Endothelial cell of umbilical vein (primary cell): ENCODE results near the gene NCKAP5. TPM values are rescaled to one million over a fixed set of nuclear protein-coding genes. Genes with fewer than 3 reads are reported as not detected.

Source experiments
- BruUV-seq: library from RNA; stranded (reverse); fragments of 400-500 nt; replicated peaks from 2 replicates; lab custom pipeline; 2021; lab: Mats Ljungman, UMichigan
- CTCF ChIA-PET: fragments of 300-600, 350-600 bp; sonication (Branson Sonifier 250); formaldehyde crosslinking; loops from one replicate; lab custom pipeline; 2021; ENCODE audit warnings: antibody characterized with exemption, inconsistent platforms; lab: Charles Lee
- POLR2A ChIA-PET: fragments of 300-600, 350-600 bp; sonication (Branson Sonifier 250); formaldehyde crosslinking; loops from one replicate; lab custom pipeline; 2021; ENCODE audit warnings: antibody characterized with exemption, inconsistent platforms; lab: Charles Lee
- DNase-seq: peaks from one replicate; pipeline ENCODE4 v3.0.0-alpha.2; 2011; ENCODE audit warnings: low read depth, low spot score
- FAIRE-seq: peaks from 2 replicates; lab custom pipeline; 2011; peaks lifted over from hg19 to GRCh38; lab: Jason Lieb, UNC
- H2AFZ ChIP-seq: 2 replicates; pipeline ENCODE4 v1.6.0; 2012; ENCODE audit warnings: low read depth, low read length, control low read depth, inconsistent platforms
- H3K27ac ChIP-seq: 2 replicates; pipeline ENCODE4 v1.5.1; 2011; ENCODE audit warnings: low read depth, mild to moderate bottlenecking, control low read depth, low read length, moderate library complexity; ENCODE audit not compliant: insufficient read depth
- H3K27me3 ChIP-seq, 2 experiments: 2 replicates each; pipeline versions ENCODE4 v1.6.0 to v1.6.1; 2011; ENCODE audit warnings: low read length in 2 of 2, mixed read lengths in 1 of 2; ENCODE audit not compliant: control insufficient read depth in 2 of 2, insufficient read depth in 2 of 2
- H3K36me3 ChIP-seq, 2 experiments: 2 replicates in 1 of 2; 3 replicates in 1 of 2; pipeline ENCODE4 v1.5.1; 2011; ENCODE audit warnings: low read length in 2 of 2, mild to moderate bottlenecking in 1 of 2, moderate library complexity in 1 of 2; ENCODE audit not compliant: control insufficient read depth in 2 of 2, insufficient read depth in 2 of 2; ENCODE audit errors: extremely low read depth in 1 of 2
- H3K4me1 ChIP-seq: 3 replicates; pipeline ENCODE4 v1.5.1; 2011; ENCODE audit warnings: mild to moderate bottlenecking, low read length; ENCODE audit not compliant: control insufficient read depth, insufficient read depth; ENCODE audit errors: extremely low read depth
- H3K4me2 ChIP-seq: 2 replicates; pipeline ENCODE4 v1.6.1; 2011; ENCODE audit warnings: low read length, control low read depth, mixed read lengths; ENCODE audit not compliant: insufficient read depth
- H3K4me3 ChIP-seq, 3 experiments: fragments of 200-600 bp in 1 of 3; sonication (generic), shearing (Covaris generic) in 1 of 3; replicated peaks in 1 of 3; 2 replicates each; pipeline ENCODE4 v1.5.1; 2011 to 2016; ENCODE audit warnings: control low read depth in 3 of 3, low read length in 3 of 3, mild to moderate bottlenecking in 2 of 3, inconsistent platforms in 1 of 3, low read depth in 1 of 3, moderate library complexity in 1 of 3; ENCODE audit not compliant: insufficient read depth in 1 of 3
- H3K79me2 ChIP-seq: 2 replicates; pipeline ENCODE4 v1.6.0; 2012; ENCODE audit warnings: low read length, inconsistent platforms; ENCODE audit not compliant: control insufficient read depth, insufficient read depth
- H3K9ac ChIP-seq: replicated peaks from 2 replicates; pipeline ENCODE3; 2011; ENCODE audit warnings: low read length, control low read depth; ENCODE audit not compliant: insufficient read depth; ENCODE audit errors: extremely low read depth
- H3K9me1 ChIP-seq: replicated peaks from 3 replicates; pipeline ENCODE4 v1.6.0; 2011; ENCODE audit warnings: mild to moderate bottlenecking, low read length; ENCODE audit not compliant: control insufficient read depth, insufficient read depth; ENCODE audit errors: extremely low read depth
- H3K9me3 ChIP-seq: replicated peaks from 2 replicates; pipeline ENCODE4 v1.5.1; 2012; ENCODE audit warnings: low read length, inconsistent platforms; ENCODE audit not compliant: control insufficient read depth, insufficient read depth
- H4K20me1 ChIP-seq: replicated peaks from 2 replicates; pipeline ENCODE3; 2011; ENCODE audit warnings: mild to moderate bottlenecking, low read length; ENCODE audit not compliant: control insufficient read depth, insufficient read depth; ENCODE audit errors: extremely low read depth
- CTCF ChIP-seq, 2 donors: IDR thresholded peaks; 1 replicate in 1 of 2; 2 replicates in 1 of 2; pipeline ENCODE4 v1.5.1; 2011; ENCODE audit warnings: low read length in 2 of 2, mild to moderate bottlenecking in 2 of 2, moderate library complexity in 2 of 2, control low read depth in 1 of 2, inconsistent platforms in 1 of 2, low read depth in 1 of 2; ENCODE audit not compliant: insufficient read depth in 1 of 2; ENCODE audit errors: extremely low read depth in 1 of 2
- EZH2 ChIP-seq: IDR thresholded peaks from 2 replicates; pipeline ENCODE4 v1.6.1; 2012; ENCODE audit warnings: borderline replicate concordance, low read depth, mild to moderate bottlenecking, moderate library complexity, low read length, inconsistent platforms; ENCODE audit not compliant: severe bottlenecking
- FOS ChIP-seq: IDR thresholded peaks from 2 replicates; pipeline ENCODE4 v1.6.1; 2011; ENCODE audit warnings: mild to moderate bottlenecking, low read length, moderate library complexity, borderline replicate concordance; ENCODE audit not compliant: insufficient read depth
- GATA2 ChIP-seq: IDR thresholded peaks from 2 replicates; pipeline ENCODE4 v1.7.0; 2011; ENCODE audit warnings: low read depth, mild to moderate bottlenecking, moderate library complexity, mixed read lengths, low read length; ENCODE audit not compliant: insufficient read length, insufficient read depth
- JUN ChIP-seq: IDR thresholded peaks from 2 replicates; pipeline ENCODE4 v1.6.1; 2011; ENCODE audit warnings: borderline replicate concordance, low read depth; ENCODE audit not compliant: insufficient read length, insufficient read depth
- MAX ChIP-seq: IDR thresholded peaks from 2 replicates; pipeline ENCODE4 v1.6.1; 2011; ENCODE audit not compliant: insufficient read depth, insufficient read length
- MYC ChIP-seq: IDR thresholded peaks from one replicate; pipeline ENCODE4 v1.6.1; 2011; ENCODE audit warnings: mild to moderate bottlenecking, low read depth, low read length
- POLR2A ChIP-seq: IDR thresholded peaks from 2 replicates; pipeline ENCODE4 v1.6.1; 2012; ENCODE audit warnings: low read depth, mild to moderate bottlenecking, control low read depth, low read length
- POLR2AphosphoS5 ChIP-seq: IDR thresholded peaks from 2 replicates; pipeline ENCODE4 v1.6.1; 2012; ENCODE audit warnings: low read depth, mild to moderate bottlenecking, control low read depth, low read length, moderate library complexity; ENCODE audit not compliant: insufficient read depth
- dilution Hi-C: fragments of 300-500 bp; cut with MboI; formaldehyde crosslinking; loops from one replicate; pipeline ENCODE4 v1.15.0; 2019; ENCODE audit warnings: low sequenced_read_pairs; ENCODE audit not compliant: extremely low pct_ligation_motif_present
- intact Hi-C: fragments of 100-400 bp; cut with micrococcal nuclease; formaldehyde crosslinking; loops from one replicate; pipeline ENCODE4 v1.10.0; 2022
- polyA plus RNA-seq, 4 experiments: library from polyadenylated mRNA; depleted of rRNA in 3 of 4; stranded (reverse) in 3 of 4; unstranded in 1 of 4; fragments of >200 nt; gene quantifications; 2 replicates each; pipeline versions ENCODE4 v1.2.1 to v1.2.3, GENCODE V29; 2011 to 2012; ENCODE audit warnings: missing spikeins in 1 of 4
- total RNA-seq: library from RNA; stranded (reverse); gene quantifications from 2 replicates; pipeline ENCODE4 v1.2.3, GENCODE V29; 2021

Gene NCKAP5
- total and polyA plus RNA-seq, 2 donors (not counting 3 experiments of a cell fraction or from before 2014, with no cell fraction given), result 0.47 to 3.3 TPM

GRCh38 chr2:133334923-133335322 lies 233.3 kb downstream of the NCKAP5 start:
- Histone ChIP-seq H3K79me2 (no peaks in the 10 kb centered on the region), H3K4me1 (no peaks in the 10 kb centered on the region), H3K4me3 (no peak overlapping the region), H3K9me1 (no peaks in the 10 kb centered on the region), H3K27ac (no peak overlapping the region), H3K36me3 (no peaks in the 10 kb centered on the region), H3K27me3 (no peaks in the 10 kb centered on the region), H2AFZ (no peak overlapping the region), H3K4me2 (no peak overlapping the region), H3K9ac (no peak overlapping the region), H4K20me1 (no peaks in the 10 kb centered on the region), H3K9me3 (no peaks in the 10 kb centered on the region)
- intact Hi-C loops, result no loop called here
- no peak for FAIRE-seq
- BruUV-seq, result no TSS peak
- ChIA-PET POLR2A (no interaction called here), CTCF (no interaction called here)
- dilution Hi-C loops, result no loop called here
- TF ChIP-seq CTCF (IDR thresholded peaks at IDR 0.05; ENCODE audit: extremely low read depth in 1 of 2, insufficient read depth in 1 of 2, low read depth in 1 of 2, low read length in 2 of 2) (no peak), MYC (no peak), JUN (no peak), POLR2A (no peak), FOS (no peak), GATA2 (no peak), MAX (no peak), EZH2 (no peak), POLR2AphosphoS5 (no peak)
- DNase-seq, result no peak
